Fibroblast of villous mesenchyme (primary cell): ENCODE measurements around the gene KLF11. TPM values are rescaled to one million over a fixed set of nuclear protein-coding genes. Genes with fewer than 3 reads are reported as not detected.

Experiments used
- DNase-seq: peaks from one replicate; pipeline ENCODE4 v3.0.0-alpha.2; 2010; ENCODE audit warnings: low read depth
- H3K4me3 ChIP-seq: 2 replicates; pipeline ENCODE4 v1.5.1; 2011; ENCODE audit warnings: low read depth, mild to moderate bottlenecking, low read length
- CTCF ChIP-seq: IDR thresholded peaks from 2 replicates; pipeline ENCODE4 v1.5.1; 2012; ENCODE audit warnings: low read depth, mild to moderate bottlenecking, low read length; ENCODE audit not compliant: insufficient read depth
- total RNA-seq: library from RNA; depleted of rRNA; stranded (reverse); fragments of >200 nt; gene quantifications from 2 replicates; pipeline ENCODE4 v1.2.3, GENCODE V29; 2012

The KLF11 gene
- total RNA-seq, 1 donor, result 6.9 TPM

- no peak for TF ChIP-seq CTCF
- DNase-seq, result no peak
- H3K4me3 ChIP-seq, result no peak overlapping the region
Measured at GRCh38 chr2:10004836-10005235, 38.5 kb upstream of the KLF11 start.

GRCh38 chr2:10005461-10006235 is 37.7 kb upstream of the KLF11 start:
- no peak overlapping the region for H3K4me3 ChIP-seq
- no peak for TF ChIP-seq CTCF
- DNase-seq, result no peak

GRCh38 chr2:10006236-10007161 is 36.9 kb upstream of the KLF11 start:
- no peak for DNase-seq
- no peak overlapping the region for H3K4me3 ChIP-seq
- no peak for TF ChIP-seq CTCF

GRCh38 chr2:10007435-10007834 is 35.9 kb upstream of the KLF11 start:
- TF ChIP-seq CTCF, result no peak
- no peak overlapping the region for H3K4me3 ChIP-seq
- DNase-seq, result peak; percentile 48

- TF ChIP-seq CTCF, result no peak
- peak; percentile 76 for DNase-seq
- no peak overlapping the region for H3K4me3 ChIP-seq
Measured at GRCh38 chr2:10007921-10008808, 35.2 kb upstream of the KLF11 start.

- no peak overlapping the region for H3K4me3 ChIP-seq
- no peak for TF ChIP-seq CTCF
- DNase-seq, result no peak
Measured at GRCh38 chr2:10008809-10009176, 34.6 kb upstream of the KLF11 start.
